Panc1 (cell line): Measurements from ENCODE around the gene PCBP2. TPM values are rescaled to one million over a fixed set of nuclear protein-coding genes. Genes with fewer than 3 reads are reported as not detected.

Experiments
- ATAC-seq: fragments of 200-7000 bp; cut with Tn5 transposase; 2 replicates; pipeline ENCODE4 v1.9.1; 2020; ENCODE audit warnings: mild to moderate bottlenecking, moderate library complexity
- BruUV-seq: library from RNA; stranded (reverse); fragments of 400-500 nt; replicated peaks from 2 replicates; lab custom pipeline; 2021; lab: Mats Ljungman, UMichigan
- CTCF ChIA-PET: fragments of 300-600 bp; sonication (Branson Sonifier 250); formaldehyde crosslinking; loops from one replicate; lab custom pipeline; 2022; ENCODE audit warnings: antibody characterized with exemption; lab: Charles Lee
- POLR2A ChIA-PET: fragments of 300-600 bp; sonication (Branson Sonifier 250); formaldehyde crosslinking; loops from one replicate; lab custom pipeline; 2022; ENCODE audit warnings: antibody characterized with exemption; lab: Charles Lee
- DNase-seq: peaks from one replicate; pipeline ENCODE4 v3.0.0-alpha.2; 2010; ENCODE audit warnings: low read depth, low spot score
- H3K27ac ChIP-seq: 2 replicates; pipeline ENCODE4 v1.5.1; 2011; ENCODE audit warnings: mild to moderate bottlenecking, low read length, inconsistent platforms
- H3K27me3 ChIP-seq: fragments of 200-500 bp; sonication (Bioruptor generic); 2 replicates; pipeline ENCODE4 v1.6.0; 2014; ENCODE audit warnings: low read length, inconsistent platforms; ENCODE audit not compliant: control insufficient read depth, insufficient read depth
- H3K36me3 ChIP-seq: fragments of 200-500 bp; sonication (Bioruptor generic); 2 replicates; pipeline ENCODE4 v1.5.1; 2014; ENCODE audit warnings: inconsistent platforms, mild to moderate bottlenecking, low read length, moderate library complexity; ENCODE audit not compliant: control insufficient read depth, insufficient read depth
- H3K4me1 ChIP-seq: 2 replicates; pipeline ENCODE4 v1.5.1; 2011; ENCODE audit warnings: inconsistent platforms, mild to moderate bottlenecking, low read length, moderate library complexity; ENCODE audit not compliant: control insufficient read depth, insufficient read depth
- H3K4me3 ChIP-seq, 2 experiments: 2 replicates each; pipeline ENCODE4 v1.5.1; 2011 to 2012; ENCODE audit warnings: low read depth in 2 of 2, low read length in 2 of 2, mild to moderate bottlenecking in 2 of 2, inconsistent platforms in 1 of 2, moderate library complexity in 1 of 2
- H3K9me3 ChIP-seq: fragments of 200-500 bp; sonication (Bioruptor generic); 2 replicates; pipeline ENCODE4 v1.5.1; 2014; ENCODE audit warnings: low read depth, mild to moderate bottlenecking, inconsistent platforms, low read length, moderate library complexity; ENCODE audit not compliant: control insufficient read depth, insufficient read depth
- CTCF ChIP-seq: fragments of 450-650 bp; IDR thresholded peaks from 2 replicates; pipeline ENCODE4 v1.5.1; 2017; ENCODE audit warnings: mild to moderate bottlenecking
- POLR2AphosphoS5 ChIP-seq: IDR thresholded peaks from 2 replicates; pipeline ENCODE4 v1.6.1; 2012; ENCODE audit warnings: mild to moderate bottlenecking, low read depth, low read length, moderate library complexity
- REST ChIP-seq, 2 experiments: IDR thresholded peaks; 2 replicates each; pipeline ENCODE4 v1.6.1; 2011 to 2012; ENCODE audit warnings: low read depth in 2 of 2, control low read depth in 1 of 2, low read length in 1 of 2, mild to moderate bottlenecking in 1 of 2, moderate library complexity in 1 of 2; ENCODE audit not compliant: insufficient read depth in 1 of 2
- SIN3A ChIP-seq: IDR thresholded peaks from 2 replicates; pipeline ENCODE4 v1.6.1; 2012; ENCODE audit warnings: low read depth, mild to moderate bottlenecking, low read length, moderate library complexity, borderline replicate concordance; ENCODE audit not compliant: insufficient read depth
- TCF7L2 ChIP-seq: IDR thresholded peaks from 2 replicates; pipeline ENCODE4 v1.6.1; 2011; ENCODE audit warnings: mild to moderate bottlenecking, low read depth, low read length, inconsistent platforms
- in situ Hi-C: cut with HindIII; loops from 2 replicates; pipeline ENCODE4 v1.10.0; 2016; ENCODE audit warnings: low sequenced_read_pairs, low pct_unique_long_range_greater_than_20kb
- intact Hi-C: fragments of 100-400 bp; cut with micrococcal nuclease; formaldehyde crosslinking; loops from one replicate; pipeline ENCODE4 v1.10.0; 2022; ENCODE audit not compliant: unreplicated experiment
- total RNA-seq: library from RNA; stranded (reverse); gene quantifications from one replicate; pipeline ENCODE4 v1.2.1, GENCODE V29; 2021; ENCODE audit not compliant: unreplicated experiment

The PCBP2 gene
- total RNA-seq, 1 experiment from 2014 or later: 836 TPM

GRCh38 chr12:53479331-53479730, 27.4 kb downstream of the PCBP2 start:
- CTCF ChIA-PET: no interaction called here
- DNase-seq: no peak
- intact Hi-C loops (no loop called here), in situ Hi-C loops (no loop called here)
- no peaks in the 10 kb centered on the region for H3K27me3 ChIP-seq
- no peak overlapping the region for H3K4me3 ChIP-seq
- no peak for ATAC-seq
- no peaks in the 10 kb centered on the region for H3K9me3 ChIP-seq
- POLR2A ChIA-PET: no interaction called here
- TF ChIP-seq REST (IDR thresholded peaks at IDR 0.05; ENCODE audit: insufficient read depth in 1 of 2, low read depth in 2 of 2, low read length in 1 of 2) (no peak), POLR2AphosphoS5 (no peak), CTCF (no peak), TCF7L2 (no peak), SIN3A (no peak)
- peaks cover 22% of the 10 kb centered on the region for H3K4me1 ChIP-seq
- BruUV-seq: no TSS peak
- no peak overlapping the region for H3K27ac ChIP-seq
- peaks cover 58% of the 10 kb centered on the region for H3K36me3 ChIP-seq

GRCh38 chr12:53480491-53481442, 28.9 kb downstream of the PCBP2 start:
- POLR2A ChIA-PET: interaction anchor here (2.1 kb wide), 1 partner anchor 20 kb away, joined by 6 read pairs; the partner anchor contains the start of gene TARBP2
- no TSS peak for BruUV-seq
- CTCF ChIA-PET: interaction anchor here (1.0 to 1.5 kb wide), 2 partner anchors 28 to 153 kb away, joined by 3 to 8 read pairs; no protein-coding TSS in a partner anchor

More at GRCh38 chr12:53480491-53481442, 28.9 kb downstream of the PCBP2 start:
- ATAC-seq (no peak), DNase-seq (no peak)
- Histone ChIP-seq H3K27me3 (no peaks in the 10 kb centered on the region), H3K27ac (0 out of 2 replicates have a peak overlapping the region, but pooled peaks have one; percentile 13), H3K36me3 (peaks cover 46% of the 10 kb centered on the region), H3K4me3 (no peak overlapping the region), H3K9me3 (no peaks in the 10 kb centered on the region), H3K4me1 (peaks cover 18% of the 10 kb centered on the region)
- intact Hi-C loops (no loop called here), in situ Hi-C loops (no loop called here)
- TF ChIP-seq CTCF (no peak), SIN3A (no peak), POLR2AphosphoS5 (no peak; the same call in 1 of the 2 replicates), REST (IDR thresholded peaks at IDR 0.05; ENCODE audit: insufficient read depth in 1 of 2, low read depth in 2 of 2, low read length in 1 of 2) (no peak), TCF7L2 (no peak)
